ENCODE data around the gene DCST2.

GRCh38 chr1:154994269-154994587, 39.4 kb downstream of the DCST2 start:
- TF ChIP-seq POLR2AphosphoS5 (IDR thresholded peaks at IDR 0.05; ENCODE audit: low read depth, low read length) (no peak), POLR2A (IDR thresholded peaks at IDR 0.05; ENCODE audit: low read depth, low read length) (no peak)

All from GM12892 (cell line).